Stimulated activated CD4-positive, alpha-beta T cell treated with anti-CD3 and anti-CD28 coated beads, Interleukin-1b, Interleukin-23, amount 100 ng/mL, for 4 hours (primary cell): ENCODE data around the gene MCF2L2.
"Not testable (repeated sequence)": the region's sequence is repeated elsewhere in the genome, so short reads cannot be mapped to it uniquely, and the experiment has no call there.

Experiments
- DNase-seq, 2 donors: peaks; one replicate each; pipeline ENCODE4 v3.0.0-alpha.2; 2020; ENCODE audit warnings: low read depth in 2 of 2

MCF2L2 gene

GRCh38 chr3:183210341-183210740 lies 218.1 kb downstream of the MCF2L2 start:
- no peak for DNase-seq

- no peak for DNase-seq
These were observed 219.6 kb downstream of the MCF2L2 start for GRCh38 chr3:183208800-183209199.

- DNase-seq, result no peak
These were observed 220.2 kb downstream of the MCF2L2 start for GRCh38 chr3:183208260-183208659.

- DNase-seq, result no peak
These were observed 224.7 kb downstream of the MCF2L2 start for GRCh38 chr3:183203670-183204069.

- peak in 1 of 2 donors; percentile 20 for DNase-seq
These were observed 226.3 kb downstream of the MCF2L2 start for GRCh38 chr3:183202004-183202722.

- no peak for DNase-seq
These were observed 229.5 kb downstream of the MCF2L2 start for GRCh38 chr3:183198939-183199338.

- no peak for DNase-seq
These were observed 230.7 kb downstream of the MCF2L2 start for GRCh38 chr3:183197734-183198133.

GRCh38 chr3:183195266-183195665 lies 233.2 kb downstream of the MCF2L2 start:
- DNase-seq, result no peak

GRCh38 chr3:183193762-183194689 lies 234.4 kb downstream of the MCF2L2 start:
- DNase-seq, result no peak

GRCh38 chr3:183192650-183193300 lies 235.6 kb downstream of the MCF2L2 start:
- DNase-seq, result no peak

- DNase-seq, result no peak
These were observed 238.8 kb downstream of the MCF2L2 start for GRCh38 chr3:183189641-183190040.

- DNase-seq, result peak in 1 of 2 donors; percentile 24
These were observed 239.4 kb downstream of the MCF2L2 start for GRCh38 chr3:183188895-183189462.

- no peak for DNase-seq
These were observed 242.7 kb downstream of the MCF2L2 start for GRCh38 chr3:183185696-183186095.

GRCh38 chr3:183182732-183183610 lies 245.4 kb downstream of the MCF2L2 start:
- DNase-seq, result no peak

- DNase-seq, result no peak
These were observed 246.3 kb downstream of the MCF2L2 start for GRCh38 chr3:183182073-183182472.

- DNase-seq, result no peak
These were observed 246.8 kb downstream of the MCF2L2 start for GRCh38 chr3:183181606-183182005.

GRCh38 chr3:183180784-183181295 lies 247.6 kb downstream of the MCF2L2 start:
- no peak for DNase-seq

- no peak for DNase-seq
These were observed 248.2 kb downstream of the MCF2L2 start for GRCh38 chr3:183180110-183180783.

GRCh38 chr3:183179550-183179908 lies 248.9 kb downstream of the MCF2L2 start:
- DNase-seq, result not testable (repeated sequence)
